ENCODE data around the gene OR10P1. TPM values are rescaled to one million over a fixed set of nuclear protein-coding genes. Genes with fewer than 3 reads are reported as not detected.

The OR10P1 gene
- total and polyA plus RNA-seq, 2 donors (not counting 1 experiment from before 2014, with no cell fraction given) = not detected

DNA sequence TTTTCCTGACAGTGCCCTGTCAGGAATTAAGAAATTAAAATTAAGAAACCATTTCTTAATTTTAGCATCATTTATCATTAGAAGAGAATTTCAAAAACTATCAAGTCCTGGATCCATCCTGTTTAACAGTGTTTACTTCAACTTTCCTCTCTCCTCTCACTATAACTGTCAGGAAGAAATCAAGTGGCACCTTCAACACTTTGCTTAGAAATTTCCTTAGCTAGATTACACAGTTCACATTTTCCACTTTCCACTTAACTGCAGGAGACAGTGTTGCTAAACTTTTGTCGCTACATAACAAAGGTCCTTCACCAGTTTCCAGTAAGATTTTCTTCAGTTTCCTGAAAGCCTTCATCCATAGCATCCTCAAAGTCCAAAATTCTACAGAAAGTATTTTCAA, 21.9 kb upstream of the OR10P1 start:
- no peak overlapping the region for H3K27ac Mint-ChIP-seq
- H2AFZ ChIP-seq (ENCODE audit: insufficient read depth, low read depth, low read length, poor library complexity, severe bottlenecking) = no peak overlapping the region
- H3K4me3 ChIP-seq (ENCODE audit: control extremely low read depth in 1 of 5, extremely low read depth in 1 of 5, insufficient read depth in 1 of 5, low read depth in 2 of 5, low read length in 4 of 5) = no peak overlapping the region
- H3K9me3 Mint-ChIP-seq (ENCODE audit: insufficient read depth) = peaks cover 11% of the 10 kb centered on the region
- ChIA-PET CTCF (interaction anchor here (0.9 to 8.6 kb wide), 3 partner anchors 41 to 427 kb away, joined by 3 to 95 read pairs (median 3); no protein-coding TSS in a partner anchor), POLR2A (no interaction called here)
- H3K9ac ChIP-seq (ENCODE audit: low read length) = no peak overlapping the region
- H3K79me2 ChIP-seq (ENCODE audit: control insufficient read depth, insufficient read depth, low read length) = no peaks in the 10 kb centered on the region
- H3K4me2 ChIP-seq (replicated peaks; ENCODE audit: low read depth, low read length, poor library complexity, severe bottlenecking) = no peak overlapping the region
- TF ChIP-seq EZH2 (IDR thresholded peaks at IDR 0.05; ENCODE audit: borderline replicate concordance, insufficient read depth, low read depth, low read length, poor library complexity, severe bottlenecking) = no peak
- TF ChIP-seq, protein P1, sequence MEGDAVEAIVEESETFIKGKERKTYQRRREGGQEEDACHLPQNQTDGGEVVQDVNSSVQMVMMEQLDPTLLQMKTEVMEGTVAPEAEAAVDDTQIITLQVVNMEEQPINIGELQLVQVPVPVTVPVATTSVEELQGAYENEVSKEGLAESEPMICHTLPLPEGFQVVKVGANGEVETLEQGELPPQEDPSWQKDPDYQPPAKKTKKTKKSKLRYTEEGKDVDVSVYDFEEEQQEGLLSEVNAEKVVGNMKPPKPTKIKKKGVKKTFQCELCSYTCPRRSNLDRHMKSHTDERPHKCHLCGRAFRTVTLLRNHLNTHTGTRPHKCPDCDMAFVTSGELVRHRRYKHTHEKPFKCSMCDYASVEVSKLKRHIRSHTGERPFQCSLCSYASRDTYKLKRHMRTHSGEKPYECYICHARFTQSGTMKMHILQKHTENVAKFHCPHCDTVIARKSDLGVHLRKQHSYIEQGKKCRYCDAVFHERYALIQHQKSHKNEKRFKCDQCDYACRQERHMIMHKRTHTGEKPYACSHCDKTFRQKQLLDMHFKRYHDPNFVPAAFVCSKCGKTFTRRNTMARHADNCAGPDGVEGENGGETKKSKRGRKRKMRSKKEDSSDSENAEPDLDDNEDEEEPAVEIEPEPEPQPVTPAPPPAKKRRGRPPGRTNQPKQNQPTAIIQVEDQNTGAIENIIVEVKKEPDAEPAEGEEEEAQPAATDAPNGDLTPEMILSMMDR (IDR thresholded peaks at IDR 0.05) = no peak
- intact Hi-C loops (cut with micrococcal nuclease) = no loop called here
- no peak overlapping the region for H3K27ac ChIP-seq (ENCODE audit: low read length in 2 of 2)
- no peaks in the 10 kb centered on the region for H3K4me1 Mint-ChIP-seq
- peaks cover 0 to 9% (median 1%) of the 10 kb centered on the region in 4 experiments for H3K27me3 ChIP-seq (replicated peaks in 1 of 4; ENCODE audit: control extremely low read depth in 1 of 4, control insufficient read depth in 3 of 4, insufficient read depth in 4 of 4, low read length in 3 of 4)
- no peaks in the 10 kb centered on the region for H4K20me1 ChIP-seq (ENCODE audit: control insufficient read depth, insufficient read depth, low read length, poor library complexity, severe bottlenecking)
- H3K4me1 ChIP-seq (ENCODE audit: control insufficient read depth in 2 of 2, insufficient read depth in 2 of 2, low read length in 2 of 2) = peaks cover 0 to 3% of the 10 kb centered on the region in 2 donors
- ATAC-seq (ENCODE audit: low read depth) = no peak
- H3K9me3 ChIP-seq (ENCODE audit: control extremely low read depth in 1 of 3, control insufficient read depth in 2 of 3, insufficient read depth in 1 of 3, low read length in 2 of 3) = peaks cover 2 to 31% (median 9%) of the 10 kb centered on the region in 3 donors
- no CpG with 5 or more reads among the region's 1 CpG for WGBS (ENCODE audit: insufficient coverage)
- no peak for DNase-seq
- peaks cover 50% of the 10 kb centered on the region for H3K27me3 Mint-ChIP-seq
- no peaks in the 10 kb centered on the region for H3K36me3 ChIP-seq (replicated peaks in 1 of 2; ENCODE audit: control extremely low read depth in 1 of 2, control insufficient read depth in 1 of 2, extremely low read depth in 1 of 2, insufficient read depth in 2 of 2, low read length in 1 of 2)
- no peak overlapping the region for H3K4me3 Mint-ChIP-seq

DNA sequence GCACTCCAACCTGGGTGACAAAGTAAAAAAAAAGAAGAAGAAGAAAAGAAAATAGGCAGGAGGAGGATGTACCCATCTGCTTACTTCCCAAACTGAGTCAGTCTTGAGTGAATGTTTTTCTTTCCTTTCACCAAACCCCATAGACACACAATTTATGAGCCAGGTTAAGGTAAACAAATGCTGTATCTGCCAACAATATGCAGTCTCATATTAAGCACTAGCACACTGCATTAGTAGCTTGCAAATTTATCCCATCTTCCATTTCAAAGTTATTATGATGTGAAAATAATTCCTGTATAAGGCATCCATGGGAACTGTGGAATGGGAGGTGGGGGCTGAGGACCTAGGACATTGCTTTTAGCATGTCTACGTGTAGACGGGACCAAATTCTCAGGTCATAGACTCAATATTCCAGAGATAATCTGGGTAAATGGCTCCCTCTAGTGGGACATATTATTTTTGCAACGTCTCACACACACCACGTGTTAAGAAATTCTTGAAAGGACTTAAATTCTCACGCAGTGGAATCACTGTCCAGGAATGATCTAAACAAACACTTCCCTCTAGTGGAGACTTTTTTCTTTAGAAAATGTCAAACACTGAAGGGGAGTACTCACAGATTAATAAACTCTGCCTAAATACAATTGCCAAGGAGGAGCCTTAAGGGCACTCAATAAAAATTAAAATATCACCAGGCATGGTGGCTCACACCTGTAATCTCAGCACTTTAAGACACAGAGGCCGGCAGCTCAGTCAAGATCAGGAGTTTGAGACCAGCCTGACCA, 17.1 kb upstream of the OR10P1 start:
- CTCF ChIA-PET = interaction anchor here (0.6 to 8.6 kb wide), 13 partner anchors 8 to 1970 kb away, joined by 3 to 95 read pairs (median 3); no protein-coding TSS in a partner anchor
- Histone ChIP-seq H3K4me2 (replicated peaks; ENCODE audit: low read depth, low read length, poor library complexity, severe bottlenecking) (peak overlapping the region; percentile 13), H3K27ac (ENCODE audit: low read length in 2 of 2) (no peak overlapping the region), H2AFZ (ENCODE audit: insufficient read depth, low read depth, low read length, poor library complexity, severe bottlenecking) (peak overlapping the region; percentile 30), H3K27me3 (replicated peaks in 1 of 4; ENCODE audit: control extremely low read depth in 1 of 4, control insufficient read depth in 3 of 4, insufficient read depth in 4 of 4, low read length in 3 of 4) (peaks cover 0 to 5% (median 2%) of the 10 kb centered on the region in 4 experiments), H3K9ac (ENCODE audit: low read length) (no peak overlapping the region), H3K79me2 (ENCODE audit: control insufficient read depth, insufficient read depth, low read length) (no peaks in the 10 kb centered on the region), H3K4me1 (ENCODE audit: control insufficient read depth in 2 of 2, insufficient read depth in 2 of 2, low read length in 2 of 2) (peaks cover 0 to 3% of the 10 kb centered on the region in 2 donors), H3K36me3 (replicated peaks in 1 of 2; ENCODE audit: control extremely low read depth in 1 of 2, control insufficient read depth in 1 of 2, extremely low read depth in 1 of 2, insufficient read depth in 2 of 2, low read length in 1 of 2) (no peaks in the 10 kb centered on the region), H4K20me1 (ENCODE audit: control insufficient read depth, insufficient read depth, low read length, poor library complexity, severe bottlenecking) (no peaks in the 10 kb centered on the region), H3K9me3 (ENCODE audit: control extremely low read depth in 1 of 3, control insufficient read depth in 2 of 3, insufficient read depth in 1 of 3, low read length in 2 of 3) (peaks cover 2 to 27% (median 9%) of the 10 kb centered on the region in 3 donors), H3K4me3 (ENCODE audit: control extremely low read depth in 1 of 5, extremely low read depth in 1 of 5, insufficient read depth in 1 of 5, low read depth in 2 of 5, low read length in 4 of 5) (no peak overlapping the region)
- WGBS (ENCODE audit: insufficient coverage) = 0% methylated on average over 2 of the region's 6 CpGs
- DNase-seq (peak; percentile 88), ATAC-seq (ENCODE audit: low read depth) (peak; percentile 88)
- peaks cover 30% of the 10 kb centered on the region for H3K27me3 Mint-ChIP-seq
- no peak for TF ChIP-seq EZH2 (IDR thresholded peaks at IDR 0.05; ENCODE audit: borderline replicate concordance, insufficient read depth, low read depth, low read length, poor library complexity, severe bottlenecking)
- TF ChIP-seq, protein P1 (IDR thresholded peaks at IDR 0.05) = peak; percentile 93
- POLR2A ChIA-PET = no interaction called here
- H3K9me3 Mint-ChIP-seq (ENCODE audit: insufficient read depth) = peaks cover 11% of the 10 kb centered on the region
- intact Hi-C loops (cut with micrococcal nuclease) = loop anchor here (1.0 kb wide), 1 partner anchor 27 kb away; no protein-coding TSS in a partner anchor
- no peak overlapping the region for H3K27ac Mint-ChIP-seq
- no peak overlapping the region for H3K4me3 Mint-ChIP-seq
- H3K4me1 Mint-ChIP-seq = no peaks in the 10 kb centered on the region
